Stimulated activated CD8-positive, alpha-beta memory T cell treated with anti-CD3 and anti-CD28 coated beads, Interleukin-7, amount 100 ng/mL, for 1 hour (primary cell): ENCODE measurements around the gene CDH23.

Experiments used
- DNase-seq, 2 donors: peaks; one replicate each; pipeline ENCODE4 v3.0.0-alpha.2; 2020; ENCODE audit warnings: low read depth in 2 of 2

The CDH23 gene

GRCh38 chr10:71659111-71659634, 262.5 kb downstream of the CDH23 start:
- no peak for DNase-seq

DNA sequence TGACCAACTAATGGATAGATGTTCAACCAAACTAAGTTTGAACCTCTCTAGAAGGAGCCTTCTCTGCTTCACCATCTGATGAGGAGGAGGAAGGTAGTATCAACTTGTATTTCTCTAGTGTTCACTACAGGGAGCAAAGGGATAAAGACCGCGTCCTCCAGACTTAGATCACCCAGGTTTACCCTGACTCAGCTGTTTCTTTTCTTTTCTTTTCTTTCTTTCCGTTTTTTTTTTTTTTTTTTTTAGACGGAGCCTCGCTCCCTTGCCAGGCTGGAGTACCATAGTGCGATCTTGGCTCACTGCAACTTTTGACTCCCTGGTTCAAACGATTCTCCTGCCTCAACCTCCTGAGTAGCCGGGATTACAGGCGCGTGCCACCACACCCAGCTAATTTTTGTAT, 263.0 kb downstream of the CDH23 start:
- DNase-seq: no peak

- no peak for DNase-seq
These were observed 263.6 kb downstream of the CDH23 start for GRCh38 chr10:71660313-71660712.

- DNase-seq: no peak
These were observed 264.4 kb downstream of the CDH23 start for GRCh38 chr10:71661060-71661622.

DNA sequence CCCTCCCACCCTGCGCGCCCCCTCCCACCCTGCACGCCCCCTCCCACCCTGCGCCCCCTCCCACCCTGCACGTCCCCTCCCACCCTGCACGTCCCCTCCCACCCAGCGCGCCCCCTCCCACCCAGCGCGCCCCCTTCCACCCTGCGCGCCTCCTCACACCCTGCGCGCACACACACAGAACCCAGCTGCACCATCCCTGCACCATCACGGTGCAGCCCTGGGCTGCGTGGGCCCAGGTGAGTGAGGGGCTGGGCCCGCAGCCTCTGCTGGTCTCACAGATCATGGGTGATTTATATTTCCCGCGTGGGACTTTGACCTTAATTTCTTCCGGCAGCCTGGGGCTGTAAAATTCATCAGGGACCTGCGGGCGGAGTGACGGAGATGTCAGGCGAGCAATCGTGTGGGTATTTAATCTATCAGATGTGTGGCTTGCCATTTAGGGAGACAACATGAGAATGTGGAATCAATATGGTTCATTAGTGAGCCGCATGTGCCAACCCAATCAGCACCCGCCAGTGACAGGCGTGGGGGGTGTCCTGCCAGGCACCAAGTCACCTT, 265.1 kb downstream of the CDH23 start:
- DNase-seq: no peak

DNA sequence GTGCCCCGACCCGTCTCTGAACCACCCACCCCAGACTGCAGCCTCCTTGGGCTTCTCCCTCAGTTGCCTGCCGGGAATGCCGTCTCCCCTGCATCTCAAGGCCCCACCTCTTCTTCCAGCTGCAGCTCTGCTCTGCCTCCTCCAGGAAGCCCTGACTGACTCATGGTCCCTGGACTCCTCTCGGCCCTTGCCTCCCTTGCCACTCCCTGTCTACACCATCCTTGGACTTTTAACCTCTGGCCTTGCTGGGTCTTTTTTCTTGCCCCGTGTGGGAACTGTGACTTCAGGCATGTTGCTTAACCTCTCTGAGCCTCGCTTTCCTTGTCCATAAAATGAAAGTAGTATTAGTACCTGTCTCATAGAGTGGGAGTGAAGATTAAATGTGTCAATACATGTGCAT, 266.6 kb downstream of the CDH23 start:
- no peak for DNase-seq

DNA sequence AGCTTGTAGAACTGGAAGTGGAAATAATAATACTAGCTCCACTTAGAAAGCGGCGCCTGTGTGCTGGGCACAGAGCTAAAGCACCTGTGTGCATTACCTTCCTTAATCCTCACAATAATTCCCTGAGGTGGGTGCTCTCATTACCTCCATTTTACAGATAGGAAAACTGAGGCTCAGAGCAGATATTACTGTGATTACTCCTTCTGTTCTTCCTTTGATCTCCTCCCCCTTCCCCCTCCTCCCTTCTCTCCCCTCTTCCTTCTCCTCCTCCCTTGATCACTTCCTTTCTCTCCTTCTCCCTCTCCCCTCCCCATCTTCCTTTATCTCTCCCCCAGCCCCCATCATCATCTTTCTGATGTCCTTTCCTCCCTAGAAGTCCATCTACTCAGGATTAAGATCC, 267.9 kb downstream of the CDH23 start:
- DNase-seq: no peak

DNA sequence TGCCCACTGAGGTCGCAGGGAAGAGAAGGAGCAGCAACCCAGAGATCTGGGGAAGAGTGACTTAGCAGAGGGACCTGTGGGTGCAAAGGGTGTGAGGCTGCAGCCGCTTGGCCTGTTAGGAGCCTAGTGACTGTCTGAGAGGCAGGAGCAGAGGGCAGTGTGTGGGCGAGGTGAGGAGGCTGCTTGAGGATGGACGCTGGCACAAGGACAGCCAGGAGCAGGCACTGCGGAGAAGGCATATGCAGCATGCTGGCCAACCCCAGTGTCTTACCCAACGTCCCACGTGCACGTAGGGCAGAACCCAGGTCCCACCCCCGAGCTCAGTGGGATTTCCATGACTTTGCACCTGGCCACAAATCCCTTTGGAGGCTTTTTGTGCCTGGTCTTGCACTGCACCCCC, 268.7 kb downstream of the CDH23 start:
- no peak for DNase-seq

DNA sequence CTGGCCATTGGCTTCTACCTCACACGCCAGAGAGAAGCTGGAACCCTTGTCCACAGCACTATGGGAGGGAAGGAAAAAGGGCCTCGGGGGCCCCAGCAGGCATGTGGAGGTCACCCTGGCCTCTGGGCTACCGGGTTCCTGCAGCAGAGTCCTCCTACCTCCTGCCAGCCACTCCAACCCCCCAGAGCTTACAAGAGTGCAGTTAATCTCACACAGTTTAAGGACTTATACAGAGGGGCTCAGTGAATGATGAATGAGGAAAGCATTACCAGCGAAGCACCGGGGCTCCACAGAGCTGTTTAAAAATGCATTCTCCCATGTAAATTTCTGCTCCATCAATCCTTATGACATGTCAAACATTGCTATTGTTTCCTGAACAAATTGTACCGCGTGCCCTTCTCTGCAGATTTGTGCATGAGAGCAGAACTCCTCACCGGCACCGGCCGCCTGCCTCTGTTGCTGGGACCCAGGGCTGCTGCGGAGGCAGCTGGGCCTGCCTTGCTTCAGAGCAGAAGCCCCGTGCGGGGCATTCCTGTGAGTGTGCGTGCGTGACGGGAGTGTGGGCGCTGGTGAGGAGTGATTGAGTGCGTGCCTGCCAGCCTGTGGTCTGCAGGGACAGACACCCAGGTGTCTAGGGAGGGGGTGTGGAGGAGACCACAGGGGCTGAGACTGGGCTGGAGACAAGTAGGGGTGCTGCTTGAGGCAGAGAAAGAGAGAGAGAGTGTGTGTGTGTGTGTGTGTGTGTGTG, 270.1 kb downstream of the CDH23 start:
- DNase-seq: no peak

DNA sequence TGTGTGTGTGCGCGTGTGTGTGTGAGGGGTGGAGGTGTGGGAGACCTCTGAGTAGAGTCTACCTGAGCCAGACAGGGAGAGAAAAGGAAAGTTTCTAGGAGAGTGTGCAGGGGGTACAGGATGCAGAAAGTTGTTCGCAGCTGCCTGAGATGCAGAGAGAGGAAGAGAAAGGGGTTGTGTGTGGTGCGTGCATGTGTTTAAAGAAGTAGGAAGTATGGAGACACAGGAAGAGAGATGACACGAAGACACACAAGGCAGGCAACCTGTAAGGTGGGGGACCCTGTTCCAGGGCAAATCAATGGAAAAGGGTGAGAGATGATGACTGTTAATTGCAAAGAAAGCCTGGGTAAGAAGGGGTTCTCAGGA, 270.6 kb downstream of the CDH23 start:
- DNase-seq: no peak

GRCh38 chr10:71671994-71672946, 275.6 kb downstream of the CDH23 start:
- DNase-seq: no peak

DNA sequence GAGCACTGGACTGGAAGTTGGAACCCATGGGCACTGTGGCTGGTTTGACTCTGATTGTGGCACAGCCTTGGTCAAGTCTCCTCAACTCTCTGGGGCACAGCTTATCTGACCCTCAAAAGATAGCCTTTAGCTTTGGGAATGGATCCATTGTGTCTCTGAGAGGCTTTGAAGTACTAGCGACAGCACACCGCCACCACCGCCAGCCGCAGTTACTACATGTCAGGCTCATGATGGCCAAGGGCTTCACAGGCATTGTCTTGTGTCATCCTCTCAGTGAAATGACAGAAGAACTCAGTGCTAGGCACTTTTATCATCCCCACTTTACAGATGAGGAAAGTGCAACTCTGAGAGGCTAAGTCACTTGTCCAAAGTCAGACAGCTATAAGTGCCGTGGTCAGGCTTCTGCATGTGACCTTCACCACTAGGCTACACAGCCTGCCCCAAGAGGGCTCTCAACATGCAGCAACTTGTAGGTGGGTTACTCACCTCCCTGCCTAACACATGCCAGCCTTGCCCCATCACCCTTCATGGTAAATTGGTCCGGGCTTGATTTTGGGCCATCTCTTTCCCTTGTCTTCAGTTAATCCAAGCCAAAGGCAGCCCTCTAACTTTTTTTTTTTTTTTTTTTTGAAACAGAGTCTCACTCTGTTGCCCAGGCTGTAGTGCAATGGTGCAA, 278.7 kb downstream of the CDH23 start:
- no peak for DNase-seq

DNA sequence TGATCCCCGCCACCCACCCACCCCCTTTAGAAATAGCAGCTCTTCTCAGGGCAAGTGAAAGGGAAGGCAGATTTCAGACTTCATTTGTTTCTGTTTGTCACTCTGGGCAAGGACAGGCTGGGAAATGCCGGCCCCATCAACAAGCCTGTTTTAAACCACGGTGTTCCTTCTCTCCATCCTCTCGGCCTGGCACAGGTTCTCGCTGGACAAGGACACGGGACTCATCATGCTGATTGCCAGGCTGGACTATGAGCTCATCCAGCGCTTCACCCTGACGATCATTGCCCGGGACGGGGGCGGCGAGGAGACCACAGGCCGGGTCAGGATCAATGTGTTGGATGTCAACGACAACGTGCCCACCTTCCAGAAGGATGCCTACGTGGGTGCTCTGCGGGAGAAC, 280.5 kb downstream of the CDH23 start:
- no peak for DNase-seq

GRCh38 chr10:71678057-71678805, 281.5 kb downstream of the CDH23 start:
- DNase-seq: no peak

GRCh38 chr10:71679425-71679824, 282.7 kb downstream of the CDH23 start:
- DNase-seq: no peak

GRCh38 chr10:71681977-71682376, 285.3 kb downstream of the CDH23 start:
- no peak for DNase-seq

- DNase-seq: no peak
These were observed 286.6 kb downstream of the CDH23 start for GRCh38 chr10:71683301-71683700.

- no peak for DNase-seq
These were observed 287.8 kb downstream of the CDH23 start for GRCh38 chr10:71684356-71685173.

DNA sequence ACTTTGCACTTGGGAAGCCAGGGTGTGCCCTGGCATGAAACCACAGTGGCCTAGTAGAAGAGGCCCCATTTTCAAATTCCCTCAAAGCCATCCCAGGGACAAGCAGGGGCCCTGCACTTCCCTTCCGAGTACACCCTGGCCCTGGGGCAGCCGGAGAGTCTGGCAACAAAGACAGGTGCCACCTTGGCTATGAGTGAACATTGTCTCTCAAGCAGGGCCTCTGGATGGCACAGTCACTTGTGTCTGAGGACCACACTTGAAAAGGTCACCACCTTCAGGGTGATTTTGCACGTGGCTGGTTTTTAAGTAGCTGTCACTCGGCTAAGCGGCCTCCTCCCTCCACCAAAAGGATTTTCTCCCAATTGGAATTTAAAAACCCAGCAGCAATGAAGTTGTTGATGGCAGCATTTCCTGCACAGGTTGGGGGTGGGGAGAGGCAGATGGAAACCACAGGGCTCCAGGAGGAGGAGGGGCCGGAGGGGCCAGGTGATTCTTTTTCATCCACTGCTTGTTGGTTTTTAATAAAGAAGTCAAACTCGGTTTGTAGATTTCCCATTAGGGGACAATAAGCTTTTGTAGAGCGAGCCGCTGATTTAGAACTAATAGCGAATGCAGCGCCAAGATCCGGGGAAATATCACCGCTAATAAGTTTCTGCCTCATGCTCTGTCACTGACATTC, 289.0 kb downstream of the CDH23 start:
- no peak for DNase-seq
